B cell (primary cell): ENCODE results near the gene MED31.

ENCODE experiments used
- EZH2 ChIP-seq: IDR thresholded peaks from 2 replicates; pipeline ENCODE4 v1.6.1; 2012; ENCODE audit warnings: borderline replicate concordance, low read depth, mild to moderate bottlenecking, moderate library complexity, low read length; ENCODE audit not compliant: insufficient read depth, poor library complexity, severe bottlenecking
- TF ChIP-seq, protein P1 (sequence below): fragments of 200-600 bp; IDR thresholded peaks from one replicate; pipeline ENCODE4 v1.8.0; 2022; ENCODE audit warnings: antibody characterized with exemption, mild to moderate bottlenecking

DNA sequence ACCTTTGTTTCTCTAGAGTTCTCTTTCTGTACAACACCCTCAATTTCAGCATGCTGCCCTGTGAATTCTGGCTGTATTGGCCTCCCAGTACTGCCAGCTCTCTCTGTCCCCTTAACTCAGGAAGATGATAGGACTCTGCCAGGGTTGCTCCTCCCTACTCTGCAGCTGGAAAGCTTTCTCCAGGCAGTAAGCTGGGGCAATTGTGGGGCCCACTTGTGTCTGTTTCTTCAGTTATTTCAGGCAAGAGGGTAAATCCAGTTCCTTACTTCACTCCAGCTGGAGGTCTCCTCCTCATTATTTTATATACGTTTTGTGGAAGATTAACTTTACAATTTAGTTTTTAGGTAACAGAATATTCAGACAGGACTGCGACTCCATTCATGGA, 10.1 kb upstream of the MED31 start:
- TF ChIP-seq, protein P1, sequence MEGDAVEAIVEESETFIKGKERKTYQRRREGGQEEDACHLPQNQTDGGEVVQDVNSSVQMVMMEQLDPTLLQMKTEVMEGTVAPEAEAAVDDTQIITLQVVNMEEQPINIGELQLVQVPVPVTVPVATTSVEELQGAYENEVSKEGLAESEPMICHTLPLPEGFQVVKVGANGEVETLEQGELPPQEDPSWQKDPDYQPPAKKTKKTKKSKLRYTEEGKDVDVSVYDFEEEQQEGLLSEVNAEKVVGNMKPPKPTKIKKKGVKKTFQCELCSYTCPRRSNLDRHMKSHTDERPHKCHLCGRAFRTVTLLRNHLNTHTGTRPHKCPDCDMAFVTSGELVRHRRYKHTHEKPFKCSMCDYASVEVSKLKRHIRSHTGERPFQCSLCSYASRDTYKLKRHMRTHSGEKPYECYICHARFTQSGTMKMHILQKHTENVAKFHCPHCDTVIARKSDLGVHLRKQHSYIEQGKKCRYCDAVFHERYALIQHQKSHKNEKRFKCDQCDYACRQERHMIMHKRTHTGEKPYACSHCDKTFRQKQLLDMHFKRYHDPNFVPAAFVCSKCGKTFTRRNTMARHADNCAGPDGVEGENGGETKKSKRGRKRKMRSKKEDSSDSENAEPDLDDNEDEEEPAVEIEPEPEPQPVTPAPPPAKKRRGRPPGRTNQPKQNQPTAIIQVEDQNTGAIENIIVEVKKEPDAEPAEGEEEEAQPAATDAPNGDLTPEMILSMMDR = no peak
- no peak for TF ChIP-seq EZH2
